AG08396 (cell line): ENCODE results near the gene ZNF778.
"Not testable (repeated sequence)": the region's sequence is repeated elsewhere in the genome, so short reads cannot be mapped to it uniquely, and the experiment has no call there.

ENCODE experiments used
- DNase-seq: peaks from one replicate; pipeline ENCODE4 v3.0.0; 2012; ENCODE audit warnings: low spot score, mixed read lengths

The ZNF778 gene

GRCh38 chr16:89183463-89183862 is 34.0 kb upstream of the ZNF778 start:
- DNase-seq: no peak

GRCh38 chr16:89183975-89184676 is 33.4 kb upstream of the ZNF778 start:
- DNase-seq: no peak

GRCh38 chr16:89184677-89184932 is 32.9 kb upstream of the ZNF778 start:
- no peak for DNase-seq

GRCh38 chr16:89184933-89185794 is 32.3 kb upstream of the ZNF778 start:
- no peak for DNase-seq

- not testable (repeated sequence) for DNase-seq
These were observed 31.5 kb upstream of the ZNF778 start for GRCh38 chr16:89185887-89186592.

- DNase-seq: not testable (repeated sequence)
These were observed 30.9 kb upstream of the ZNF778 start for GRCh38 chr16:89186593-89187031.

GRCh38 chr16:89187032-89187769 is 30.3 kb upstream of the ZNF778 start:
- no peak for DNase-seq

- DNase-seq: no peak
These were observed 29.6 kb upstream of the ZNF778 start for GRCh38 chr16:89187770-89188392.

- DNase-seq: not testable (repeated sequence)
These were observed 28.8 kb upstream of the ZNF778 start for GRCh38 chr16:89188471-89189357.

GRCh38 chr16:89189358-89190025 is 28.0 kb upstream of the ZNF778 start:
- no peak for DNase-seq

- DNase-seq: no peak
These were observed 27.1 kb upstream of the ZNF778 start for GRCh38 chr16:89190150-89190958.

GRCh38 chr16:89191033-89191900 is 26.2 kb upstream of the ZNF778 start:
- no peak for DNase-seq

GRCh38 chr16:89191901-89192185 is 25.7 kb upstream of the ZNF778 start:
- no peak for DNase-seq

GRCh38 chr16:89192186-89192955 is 25.1 kb upstream of the ZNF778 start:
- peak; percentile 91 for DNase-seq

- DNase-seq: peak; percentile 92
These were observed 24.4 kb upstream of the ZNF778 start for GRCh38 chr16:89192956-89193575.

- DNase-seq: no peak
These were observed 23.8 kb upstream of the ZNF778 start for GRCh38 chr16:89193576-89194293.
